PC-3 (cell line): ENCODE results near the gene ADGRG3.

Source experiments
- CTCF ChIP-seq: fragments of 300-600 bp; sonication (generic); conservative IDR thresholded peaks from 2 replicates; pipeline ENCODE4 v1.5.1; 2017; ENCODE audit warnings: antibody characterized with exemption, low read depth, mild to moderate bottlenecking, low read length
- EZH2 ChIP-seq: fragments of 300-600 bp; sonication (generic); IDR thresholded peaks from one replicate; pipeline ENCODE4 v1.6.1; 2017; ENCODE audit warnings: antibody characterized with exemption, mild to moderate bottlenecking, low read length; ENCODE audit not compliant: unreplicated experiment

GRCh38 chr16:57735755-57736418 lies 67.8 kb downstream of the ADGRG3 start, which contains the start of gene KATNB1:
- TF ChIP-seq CTCF (no peak), EZH2 (no peak)
